GM19238 (cell line): ENCODE data around the gene TXNDC5.
"Not testable (repeated sequence)": the region's sequence is repeated elsewhere in the genome, so short reads cannot be mapped to it uniquely, and the experiment has no call there.

Experiments
- DNase-seq: peaks from one replicate; pipeline ENCODE4 v3.0.0; 2011; ENCODE audit warnings: low spot score; ENCODE audit not compliant: insufficient read length

The TXNDC5 gene

GRCh38 chr6:7914991-7915789 lies 4.6 kb upstream of the TXNDC5 start:
- DNase-seq = no peak

GRCh38 chr6:7914311-7914710 lies 3.7 kb upstream of the TXNDC5 start:
- DNase-seq = no peak

DNA sequence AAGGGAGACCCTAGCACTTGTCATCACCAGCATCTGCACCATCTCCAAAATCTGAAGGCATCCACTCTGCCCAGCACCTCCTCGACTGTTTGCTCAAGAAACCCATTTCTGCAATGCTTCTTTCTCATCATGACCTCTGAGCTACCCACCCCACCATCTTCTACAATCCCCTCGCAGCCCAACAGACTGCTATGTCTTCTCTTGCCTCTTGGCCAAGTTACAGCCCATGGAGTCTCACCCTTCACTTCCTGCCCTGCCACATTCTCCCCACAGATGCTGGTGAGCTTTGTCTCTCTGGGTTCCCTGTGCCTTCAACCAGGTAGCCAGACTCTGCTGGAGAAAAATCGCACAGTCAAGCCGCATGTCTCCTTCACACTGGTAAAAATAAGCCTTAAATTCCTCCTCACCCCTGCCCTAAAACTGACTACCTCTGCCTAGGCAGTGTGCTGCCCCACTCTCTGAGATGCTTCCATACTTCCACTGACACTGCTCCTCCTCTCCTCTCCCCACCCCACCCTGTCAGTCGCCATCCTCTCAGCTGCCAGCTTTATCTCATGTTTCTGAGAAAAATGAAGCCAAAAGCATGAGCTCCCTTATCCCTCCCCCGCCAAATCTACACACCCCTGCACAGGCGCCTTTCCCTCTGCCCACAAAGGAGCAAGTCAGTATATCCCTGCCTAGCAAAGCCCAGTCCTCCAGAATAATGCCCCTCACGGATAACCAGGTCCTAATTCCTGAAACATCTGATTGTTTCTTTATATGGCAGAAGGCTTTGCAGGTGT lies 2.3 kb upstream of the TXNDC5 start:
- DNase-seq = no peak

DNA sequence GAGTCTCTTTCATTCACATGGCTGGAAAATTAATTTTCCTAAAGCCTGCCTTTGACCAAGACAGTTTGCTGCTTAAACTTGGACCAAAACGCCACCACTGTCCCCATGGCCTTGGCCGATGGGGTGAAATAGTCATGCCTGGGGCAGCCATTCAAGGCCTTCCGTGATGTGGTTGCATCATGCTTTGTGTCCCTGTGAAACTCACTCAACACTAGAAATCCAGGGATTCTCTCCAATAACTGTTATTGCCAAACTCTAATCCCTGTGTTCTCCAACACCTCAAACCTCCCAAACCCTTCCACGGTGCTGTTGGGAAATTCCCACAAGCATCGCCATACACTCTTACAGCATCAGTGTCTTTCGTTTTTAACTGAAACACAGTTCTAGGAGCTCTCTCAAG lies 1.4 kb upstream of the TXNDC5 start:
- no peak for DNase-seq

DNA sequence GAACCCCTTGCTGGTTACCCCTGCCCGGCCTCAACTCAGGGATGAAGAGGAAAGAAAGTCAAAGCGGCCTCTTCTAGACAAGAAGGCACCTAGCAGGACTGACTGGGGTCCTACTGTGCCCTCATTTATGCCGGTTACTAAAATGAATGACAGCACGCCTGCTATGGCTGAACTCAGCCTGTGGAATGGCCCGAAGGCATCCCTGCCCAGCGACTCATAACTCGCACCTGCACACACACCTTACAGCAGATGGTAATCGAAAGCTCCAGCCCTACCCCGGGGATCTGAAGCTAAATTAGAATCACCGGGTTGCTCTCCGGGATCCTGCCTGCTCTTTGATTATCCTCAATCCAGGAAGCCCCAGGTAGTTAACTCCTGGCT lies 747 bp upstream of the TXNDC5 start:
- DNase-seq = no peak

GRCh38 chr6:7910298-7910653 lies 312 bp downstream of the TXNDC5 start:
- no peak for DNase-seq

DNA sequence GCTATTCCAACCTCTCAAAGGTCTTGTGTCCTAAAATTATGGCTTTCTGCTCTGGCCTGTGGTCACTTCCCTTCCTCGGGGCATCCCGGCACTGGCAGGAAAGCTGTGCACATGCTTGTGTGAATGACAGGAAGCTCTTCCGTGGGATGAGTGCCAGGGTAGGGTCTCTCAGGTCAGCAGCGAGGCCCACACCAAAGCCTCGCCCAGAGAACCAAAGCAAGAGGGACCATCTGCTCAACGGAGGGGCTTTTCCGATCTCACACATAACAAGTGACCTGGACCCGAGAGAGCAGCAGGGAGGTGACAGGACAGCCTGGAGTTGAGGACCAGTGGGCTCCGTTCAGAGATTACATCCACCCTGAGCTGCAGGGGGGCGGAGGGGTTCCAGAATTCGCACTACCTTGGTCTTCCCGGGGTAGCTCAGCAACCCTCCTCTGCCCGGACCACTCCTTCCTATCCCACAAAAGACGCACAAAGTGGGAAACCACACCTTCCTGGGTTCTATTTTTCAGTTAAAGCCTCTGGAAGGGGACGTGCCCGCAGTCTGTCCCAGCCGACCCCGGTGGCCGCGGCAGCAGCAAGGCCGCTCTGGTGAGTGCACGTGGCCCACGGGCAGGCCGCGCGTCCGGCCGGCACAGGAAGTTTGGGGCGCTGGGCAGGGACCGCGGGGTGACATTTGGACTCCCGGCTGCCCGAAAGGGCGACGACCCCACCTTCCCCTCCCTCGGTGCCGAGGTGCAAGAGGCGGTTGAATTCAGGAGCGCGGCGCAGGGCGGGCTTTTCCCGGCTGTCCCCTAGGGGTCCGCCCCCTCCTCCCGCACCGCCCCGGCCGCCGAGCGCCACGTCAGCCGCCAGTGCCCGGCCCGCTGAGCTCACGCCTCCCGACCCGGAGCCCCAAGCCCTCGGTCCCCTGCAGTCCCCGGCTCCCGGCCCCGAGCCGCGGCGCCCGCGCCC lies 988 bp downstream of the TXNDC5 start:
- peak; percentile 45 for DNase-seq

GRCh38 chr6:7907159-7907558 lies 3.4 kb downstream of the TXNDC5 start:
- no peak for DNase-seq

GRCh38 chr6:7906741-7907140 lies 3.8 kb downstream of the TXNDC5 start:
- no peak for DNase-seq

DNA sequence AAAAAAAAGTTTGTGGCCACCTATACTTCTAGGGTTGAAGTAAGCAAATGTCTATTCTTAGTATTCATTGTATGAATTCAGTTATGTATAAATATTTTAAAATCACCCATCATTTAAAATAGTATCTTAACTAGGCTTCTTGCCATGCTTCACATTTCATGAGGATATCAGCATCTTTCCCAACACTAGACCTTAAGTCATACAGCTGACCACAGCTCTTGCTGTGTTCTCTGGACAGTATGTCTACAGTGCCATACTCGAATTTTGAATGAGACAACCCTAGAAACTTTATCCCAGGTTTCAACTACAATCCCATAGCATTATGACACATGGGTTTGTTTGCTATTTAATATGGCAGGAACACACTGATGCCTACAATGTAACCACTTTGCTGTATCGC lies 5.2 kb downstream of the TXNDC5 start:
- DNase-seq = no peak

GRCh38 chr6:7904654-7905319 lies 5.8 kb downstream of the TXNDC5 start:
- DNase-seq = no peak

- DNase-seq = no peak
Observed at GRCh38 chr6:7903673-7904072, 6.9 kb downstream of the TXNDC5 start.

- no peak for DNase-seq
Observed at GRCh38 chr6:7902867-7903266, 7.7 kb downstream of the TXNDC5 start.

GRCh38 chr6:7902221-7902620 lies 8.4 kb downstream of the TXNDC5 start:
- no peak for DNase-seq

DNA sequence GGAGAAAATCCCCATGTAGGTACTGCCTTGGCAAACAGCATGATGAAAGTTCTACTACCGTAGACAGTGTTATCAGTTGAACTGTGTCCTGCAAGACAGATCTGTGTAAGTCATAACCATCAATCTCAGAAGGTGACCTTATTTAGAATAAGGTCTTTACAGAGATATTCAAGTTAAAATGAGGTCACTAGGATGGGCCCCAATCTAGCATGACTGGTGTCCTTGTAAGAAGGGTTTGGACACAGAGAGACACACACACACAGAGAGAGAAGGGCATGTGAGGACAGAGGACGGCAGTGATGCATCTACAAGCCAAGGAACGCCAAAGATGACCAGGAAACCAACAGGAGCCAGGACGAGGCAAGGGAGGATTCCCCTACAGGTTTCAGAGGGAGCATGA lies 8.8 kb downstream of the TXNDC5 start:
- DNase-seq = no peak

DNA sequence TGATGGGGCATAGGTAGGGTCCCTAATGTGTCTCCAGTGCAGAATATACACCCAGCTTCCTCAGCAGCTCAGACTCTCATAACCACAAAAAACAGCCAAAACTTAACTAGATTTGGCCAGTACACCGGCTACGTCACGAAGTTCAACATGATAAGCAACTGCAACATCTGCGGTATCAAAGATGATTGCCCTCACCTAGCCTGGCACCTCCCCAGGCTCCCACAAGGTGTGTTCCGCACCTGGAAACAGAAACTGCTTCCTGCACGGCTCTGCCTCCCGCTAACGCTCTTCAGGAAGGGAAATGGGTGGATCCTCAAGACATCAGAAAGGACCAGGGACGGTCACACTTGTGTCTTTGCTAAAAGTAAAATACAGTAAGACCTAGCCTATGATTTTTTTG lies 9.5 kb downstream of the TXNDC5 start:
- no peak for DNase-seq

- no peak for DNase-seq
Observed at GRCh38 chr6:7900621-7901020, 10.0 kb downstream of the TXNDC5 start.

- DNase-seq = no peak
Observed at GRCh38 chr6:7899889-7900213, 10.7 kb downstream of the TXNDC5 start.

- peak; percentile 33 for DNase-seq
Observed at GRCh38 chr6:7899101-7899888, 11.3 kb downstream of the TXNDC5 start.

- not testable (repeated sequence) for DNase-seq
Observed at GRCh38 chr6:7898193-7898586, 12.4 kb downstream of the TXNDC5 start.
